Endodermal cell (in vitro differentiated cells): Measurements from ENCODE around the gene AHRR. TPM values are rescaled to one million over a fixed set of nuclear protein-coding genes. Genes with fewer than 3 reads are reported as not detected.

ENCODE experiments used
- DNase-seq: peaks from one replicate; pipeline ENCODE4 v3.0.0-alpha.2; 2017
- H3K27ac ChIP-seq: 2 replicates; pipeline ENCODE4 v1.5.1; 2013; ENCODE audit warnings: mild to moderate bottlenecking, low read depth, low read length, moderate library complexity
- H3K27me3 ChIP-seq: 2 replicates; pipeline ENCODE4 v1.6.1; 2013; ENCODE audit warnings: mild to moderate bottlenecking, low read length, moderate library complexity; ENCODE audit not compliant: insufficient read depth, control insufficient read depth, poor library complexity, severe bottlenecking
- H3K36me3 ChIP-seq: 2 replicates; pipeline ENCODE4 v1.7.0; 2013; ENCODE audit warnings: mild to moderate bottlenecking, low read length, moderate library complexity; ENCODE audit not compliant: control insufficient read depth, insufficient read depth
- H3K4me1 ChIP-seq: one replicate; pipeline ENCODE4 v1.7.0; 2013; ENCODE audit warnings: low read length; ENCODE audit not compliant: control insufficient read depth, insufficient read depth
- H3K4me3 ChIP-seq: 2 replicates; pipeline ENCODE4 v1.5.1; 2013; ENCODE audit warnings: mild to moderate bottlenecking, low read length, moderate library complexity
- H3K9ac ChIP-seq: 2 replicates; pipeline ENCODE4 v1.6.1; 2013; ENCODE audit warnings: mild to moderate bottlenecking, low read length, moderate library complexity; ENCODE audit not compliant: poor library complexity, severe bottlenecking; ENCODE audit errors: extremely low read depth
- H3K9me3 ChIP-seq: 2 replicates; pipeline ENCODE4 v1.6.1; 2013; ENCODE audit warnings: mild to moderate bottlenecking, low read length, moderate library complexity; ENCODE audit not compliant: control insufficient read depth
- H3K27ac Mint-ChIP-seq: 2 replicates; pipeline ENCODE4 v1.8.0; 2020; ENCODE audit warnings: mixed read lengths
- H3K27me3 Mint-ChIP-seq: 2 replicates; pipeline ENCODE4 v1.8.0; 2021; ENCODE audit warnings: mild to moderate bottlenecking, mixed read lengths; ENCODE audit not compliant: insufficient read depth
- H3K36me3 Mint-ChIP-seq: 2 replicates; pipeline ENCODE4 v1.8.0; 2020; ENCODE audit warnings: low read depth, mixed read lengths
- H3K4me1 Mint-ChIP-seq: 2 replicates; pipeline ENCODE4 v1.8.0; 2020; ENCODE audit warnings: mixed read lengths
- H3K4me3 Mint-ChIP-seq: 2 replicates; pipeline ENCODE4 v1.8.0; 2020; ENCODE audit warnings: mild to moderate bottlenecking, moderate library complexity, mixed read lengths
- H3K9me3 Mint-ChIP-seq: 2 replicates; pipeline ENCODE4 v1.8.0; 2020; ENCODE audit warnings: mild to moderate bottlenecking, mixed read lengths
- CTCF ChIP-seq: fragments of 200-600 bp; sonication (generic); conservative IDR thresholded peaks from 2 replicates; pipeline ENCODE4 v1.5.0; 2021; ENCODE audit warnings: antibody characterized with exemption, mild to moderate bottlenecking
- WGBS, 2 experiments: methylation state at CpG; one replicate each; pipeline versions ENCODE4 v1.1.5 to v1.1.7; 2013; ENCODE audit warnings: missing lambda C conversion rate in 2 of 2, mixed read lengths in 1 of 2; ENCODE audit not compliant: insufficient coverage in 1 of 2, insufficient read length in 1 of 2; 5-methylcytosine and 5-hydroxymethylcytosine counted together
- total RNA-seq, 2 donors: library from RNA; stranded (reverse); fragmentation: NEBNext Ultra II Directional in 1 of 2; extraction: Animal tissue kit (Norgen Biotek cat#: 25700) in 1 of 2; gene quantifications; 2 replicates in 1 of 2; 3 replicates in 1 of 2; pipeline ENCODE4 v1.2.1, GENCODE V29; 2021

AHRR gene
- total RNA-seq, 2 donors from 2014 or later, result 1.4 to 2.0 TPM

GRCh38 chr5:432201-432927 lies 110.8 kb downstream of the AHRR start:
- no peaks in the 10 kb centered on the region for H3K4me1 ChIP-seq
- TF ChIP-seq CTCF, result no peak
- Mint-ChIP-seq H3K4me1 (peaks cover 2% of the 10 kb centered on the region), H3K27ac (no peak overlapping the region), H3K36me3 (no peaks in the 10 kb centered on the region), H3K4me3 (no peak overlapping the region), H3K9me3 (no peaks in the 10 kb centered on the region), H3K27me3 (peaks cover 5% of the 10 kb centered on the region)
- no peaks in the 10 kb centered on the region for H3K9me3 ChIP-seq
- no peak overlapping the region for H3K4me3 ChIP-seq
- 85 to 91% methylated on average over 15 to 18 of the region's 18 CpGs for WGBS, 2 experiments
- no peaks in the 10 kb centered on the region for H3K36me3 ChIP-seq
- DNase-seq, result peak; percentile 37
- no peaks in the 10 kb centered on the region for H3K27me3 ChIP-seq
- no peak overlapping the region for H3K9ac ChIP-seq
- no peak overlapping the region for H3K27ac ChIP-seq

GRCh38 chr5:432928-433791 lies 111.6 kb downstream of the AHRR start:
- Histone ChIP-seq H3K4me1 (no peaks in the 10 kb centered on the region), H3K27me3 (no peaks in the 10 kb centered on the region), H3K9me3 (no peaks in the 10 kb centered on the region), H3K27ac (no peak overlapping the region), H3K9ac (no peak overlapping the region), H3K36me3 (no peaks in the 10 kb centered on the region), H3K4me3 (no peak overlapping the region)
- Mint-ChIP-seq H3K27ac (no peak overlapping the region), H3K4me1 (peaks cover 2% of the 10 kb centered on the region), H3K4me3 (no peak overlapping the region), H3K9me3 (no peaks in the 10 kb centered on the region), H3K27me3 (peaks cover 5% of the 10 kb centered on the region), H3K36me3 (no peaks in the 10 kb centered on the region)
- DNase-seq, result peak; percentile 36
- no peak for TF ChIP-seq CTCF
- WGBS, 2 experiments, result 86 to 87% methylated on average over 9 to 23 of the region's 23 CpGs

- no peak overlapping the region for H3K4me3 Mint-ChIP-seq
These were observed 112.3 kb downstream of the AHRR start for GRCh38 chr5:433836-434235.

More at GRCh38 chr5:433836-434235, 112.3 kb downstream of the AHRR start:
- Histone ChIP-seq H3K27ac (no peak overlapping the region), H3K27me3 (no peaks in the 10 kb centered on the region), H3K9ac (no peak overlapping the region), H3K9me3 (no peaks in the 10 kb centered on the region), H3K4me1 (no peaks in the 10 kb centered on the region), H3K4me3 (no peak overlapping the region), H3K36me3 (no peaks in the 10 kb centered on the region)
- no peak for TF ChIP-seq CTCF
- H3K27me3 Mint-ChIP-seq, result peaks cover 5% of the 10 kb centered on the region
- no peaks in the 10 kb centered on the region for H3K36me3 Mint-ChIP-seq
- peaks cover 2% of the 10 kb centered on the region for H3K4me1 Mint-ChIP-seq
- no peak overlapping the region for H3K27ac Mint-ChIP-seq
- no peaks in the 10 kb centered on the region for H3K9me3 Mint-ChIP-seq
- 84 to 92% methylated on average over 11 to 16 of the region's 16 CpGs for WGBS, 2 experiments
- peak; percentile 38 for DNase-seq
